Loucy (cell line): Measurements from ENCODE around the gene CFAP20.

Experiments
- H2AFZ ChIP-seq: fragments of 200-600 bp; sonication (generic); 2 replicates; pipeline ENCODE4 v1.6.0; 2016; ENCODE audit warnings: antibody characterized with exemption, mild to moderate bottlenecking, low read length, moderate library complexity
- H3F3A ChIP-seq: fragments of 200-600 bp; 2 replicates; pipeline ENCODE4 v1.6.0; 2016; ENCODE audit warnings: antibody characterized with exemption, low read depth, mild to moderate bottlenecking
- H3K27me3 ChIP-seq: fragments of 200-600 bp; sonication (generic); 2 replicates; pipeline ENCODE4 v1.6.1; 2014; ENCODE audit warnings: low read length, mild to moderate bottlenecking; ENCODE audit not compliant: insufficient read depth, poor library complexity, severe bottlenecking
- H3K36me3 ChIP-seq: fragments of 200-600 bp; sonication (generic); 2 replicates; pipeline ENCODE4 v1.6.1; 2016; ENCODE audit warnings: low read length; ENCODE audit not compliant: insufficient read depth
- H3K4me1 ChIP-seq: fragments of 200-600 bp; sonication (generic); 2 replicates; pipeline ENCODE4 v1.5.1; 2014; ENCODE audit warnings: low read length, mild to moderate bottlenecking; ENCODE audit not compliant: insufficient read depth, poor library complexity, severe bottlenecking
- H3K4me2 ChIP-seq: fragments of 200-600 bp; sonication (generic); 2 replicates; pipeline ENCODE4 v1.6.0; 2014; ENCODE audit warnings: antibody characterized with exemption, low read length, low read depth, mild to moderate bottlenecking; ENCODE audit not compliant: poor library complexity, severe bottlenecking
- H3K4me3 ChIP-seq: fragments of 200-600 bp; sonication (generic); 2 replicates; pipeline ENCODE4 v1.5.1; 2014; ENCODE audit warnings: low read length, mild to moderate bottlenecking, mixed read lengths; ENCODE audit not compliant: poor library complexity, severe bottlenecking
- H3K79me2 ChIP-seq: fragments of 200-600 bp; sonication (generic); 2 replicates; pipeline ENCODE4 v1.6.1; 2014; ENCODE audit warnings: low read length; ENCODE audit not compliant: insufficient read depth
- H3K9ac ChIP-seq: fragments of 200-600 bp; sonication (generic); 2 replicates; pipeline ENCODE4 v1.6.0; 2014; ENCODE audit warnings: mild to moderate bottlenecking, low read depth, low read length, moderate library complexity; ENCODE audit not compliant: poor library complexity, severe bottlenecking
- H3K9me2 ChIP-seq: fragments of 200-600 bp; sonication (generic); replicated peaks from 2 replicates; pipeline ENCODE4 v1.6.1; 2016; ENCODE audit warnings: low read depth, low read length, mixed read lengths
- H3K9me3 ChIP-seq: fragments of 200-600 bp; sonication (generic); 2 replicates; pipeline ENCODE4 v1.6.1; 2014; ENCODE audit warnings: mild to moderate bottlenecking, antibody characterized with exemption, low read length, low read depth; ENCODE audit not compliant: insufficient read depth
- H4K20me1 ChIP-seq: fragments of 200-600 bp; sonication (generic); 2 replicates; pipeline ENCODE4 v1.6.0; 2014; ENCODE audit warnings: antibody characterized with exemption, low read length, mild to moderate bottlenecking; ENCODE audit not compliant: insufficient read depth, poor library complexity, severe bottlenecking
- CTCF ChIP-seq: fragments of 200-600 bp; sonication (generic); conservative IDR thresholded peaks from 2 replicates; pipeline ENCODE4 v1.5.1; 2014; ENCODE audit warnings: mild to moderate bottlenecking, antibody characterized with exemption, low read length
- EZH2phosphoT487 ChIP-seq: fragments of 200-600 bp; IDR thresholded peaks from 2 replicates; pipeline ENCODE4 v1.6.1; 2018; ENCODE audit warnings: antibody characterized with exemption, mild to moderate bottlenecking, moderate library complexity, borderline replicate concordance

Gene CFAP20

DNA sequence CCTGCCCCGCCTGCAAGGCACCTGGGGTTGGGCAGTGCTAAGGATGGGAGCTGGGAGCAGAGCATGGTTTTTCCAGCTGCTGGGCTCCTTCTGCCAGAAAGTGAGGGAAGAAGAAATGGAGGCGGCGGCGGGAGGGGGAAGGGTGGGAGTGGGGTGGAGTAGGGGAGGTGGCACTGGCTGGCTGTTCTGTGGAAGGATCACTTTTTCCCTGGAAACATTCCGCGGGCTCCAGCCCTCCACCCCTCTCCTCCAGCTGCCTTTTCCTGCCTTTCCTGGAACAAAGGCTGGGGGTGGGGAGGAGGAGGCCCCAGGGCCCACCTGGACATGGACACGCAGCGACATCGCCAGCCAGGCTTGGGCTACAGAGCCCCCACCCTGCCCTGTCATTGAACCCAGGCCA lies 41.1 kb downstream of the CFAP20 start:
- Histone ChIP-seq H3K36me3 (no peaks in the 10 kb centered on the region), H4K20me1 (no peaks in the 10 kb centered on the region), H3F3A (no peaks in the 10 kb centered on the region), H3K9me2 (no peaks in the 10 kb centered on the region), H3K4me1 (peaks cover 12% of the 10 kb centered on the region), H3K27me3 (no peaks in the 10 kb centered on the region), H3K4me2 (no peak overlapping the region), H3K9me3 (no peaks in the 10 kb centered on the region), H3K9ac (no peak overlapping the region), H3K79me2 (no peaks in the 10 kb centered on the region), H2AFZ (no peak overlapping the region), H3K4me3 (no peak overlapping the region)
- no peak for TF ChIP-seq EZH2phosphoT487
- TF ChIP-seq CTCF, result no peak

DNA sequence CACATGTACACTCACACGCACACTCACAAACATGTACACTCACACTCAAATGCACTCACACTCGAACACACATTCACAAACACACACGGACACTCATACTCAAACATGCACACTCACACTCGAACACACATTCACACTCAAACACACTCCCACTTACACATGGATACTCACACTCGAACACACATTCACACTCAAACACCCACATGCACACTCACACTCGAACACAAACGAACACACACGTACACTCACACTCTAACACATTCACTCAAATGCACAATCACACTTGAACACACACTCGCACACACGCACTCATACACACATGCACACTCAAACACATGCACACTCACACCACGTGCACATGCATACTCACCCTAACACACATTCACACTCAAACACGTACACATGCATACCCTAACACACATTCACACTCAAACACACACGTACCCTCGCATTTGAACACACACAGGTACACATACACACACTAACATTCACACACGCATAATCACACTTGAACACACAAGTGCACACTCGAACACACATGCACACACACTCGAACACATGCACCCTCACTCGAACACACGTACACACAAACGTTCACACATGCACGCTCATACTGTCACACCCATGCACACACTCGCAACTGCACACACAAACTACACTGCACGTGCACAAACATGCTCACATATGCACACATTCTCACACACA lies 41.8 kb downstream of the CFAP20 start:
- Histone ChIP-seq H3K4me3 (no peak overlapping the region), H3K27me3 (no peaks in the 10 kb centered on the region), H3K9me2 (no peaks in the 10 kb centered on the region), H3K9ac (no peak overlapping the region), H3K79me2 (no peaks in the 10 kb centered on the region), H3K36me3 (no peaks in the 10 kb centered on the region), H3K4me2 (no peak overlapping the region), H3F3A (no peaks in the 10 kb centered on the region), H4K20me1 (no peaks in the 10 kb centered on the region), H3K9me3 (no peaks in the 10 kb centered on the region), H3K4me1 (peaks cover 11% of the 10 kb centered on the region), H2AFZ (no peak overlapping the region)
- TF ChIP-seq CTCF (no peak), EZH2phosphoT487 (no peak)

DNA sequence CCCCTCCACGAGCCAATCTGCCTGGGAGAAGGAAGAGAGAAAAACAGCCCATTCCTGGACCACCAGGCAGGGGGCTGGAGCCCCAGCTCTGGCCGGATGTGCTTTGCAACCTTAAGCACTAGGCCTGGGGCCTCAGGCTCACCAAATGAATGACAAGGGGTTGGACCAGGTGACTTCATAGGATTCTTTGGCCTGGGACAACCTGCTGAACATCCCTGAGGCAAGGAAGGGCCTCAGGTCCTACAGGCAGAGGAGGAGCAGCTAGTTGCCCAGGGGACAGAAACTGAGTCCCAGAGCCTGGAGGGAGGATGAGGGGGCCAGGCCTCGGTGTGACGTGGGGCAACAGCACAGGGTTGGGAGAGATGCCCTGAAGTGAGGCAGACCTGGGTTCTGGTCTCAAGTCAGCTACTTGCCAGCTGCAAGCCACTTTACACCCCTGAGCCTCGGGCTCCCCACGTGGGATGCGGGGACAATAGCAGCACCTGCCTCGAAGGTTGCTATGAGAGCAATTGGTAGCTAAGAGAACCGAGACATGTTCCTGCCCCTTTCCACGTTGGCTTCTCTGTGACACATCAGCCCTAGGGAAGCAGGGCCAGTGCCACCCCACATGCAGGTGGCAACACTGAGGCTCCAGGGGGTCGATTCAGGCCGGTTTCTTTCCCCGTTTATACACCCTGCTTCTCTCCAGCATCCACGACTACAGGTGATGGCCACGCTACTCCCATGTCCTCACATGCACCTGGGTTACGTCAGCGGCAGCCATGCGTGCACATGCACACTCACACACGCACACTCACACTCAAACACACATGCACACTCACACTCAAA lies 42.6 kb downstream of the CFAP20 start:
- Histone ChIP-seq H3K9me2 (no peaks in the 10 kb centered on the region), H3F3A (no peaks in the 10 kb centered on the region), H3K9ac (no peak overlapping the region), H3K4me3 (no peak overlapping the region), H3K4me2 (no peak overlapping the region), H2AFZ (no peak overlapping the region), H3K79me2 (no peaks in the 10 kb centered on the region), H3K9me3 (no peaks in the 10 kb centered on the region), H3K36me3 (no peaks in the 10 kb centered on the region), H3K4me1 (peaks cover 5% of the 10 kb centered on the region), H3K27me3 (no peaks in the 10 kb centered on the region), H4K20me1 (no peaks in the 10 kb centered on the region)
- no peak for TF ChIP-seq CTCF
- no peak for TF ChIP-seq EZH2phosphoT487
